ENCODE results near the gene FASTK.

FASTK gene

GRCh38 chr7:151100921-151101320, 20.3 kb upstream of the FASTK start:
- no peak for DNase-seq (ENCODE audit: extremely low read depth in 1 of 2, low read depth in 1 of 2)

- no peak for DNase-seq (ENCODE audit: extremely low read depth in 1 of 2, low read depth in 1 of 2)
Observed at GRCh38 chr7:151099486-151100211, 19.0 kb upstream of the FASTK start.

GRCh38 chr7:151095828-151096475, 15.3 kb upstream of the FASTK start:
- DNase-seq (ENCODE audit: extremely low read depth in 1 of 2, low read depth in 1 of 2) = no peak

- DNase-seq (ENCODE audit: extremely low read depth in 1 of 2, low read depth in 1 of 2) = no peak
Observed at GRCh38 chr7:151095123-151095797, 14.7 kb upstream of the FASTK start.

GRCh38 chr7:151094675-151095074, 14.1 kb upstream of the FASTK start:
- no peak for DNase-seq (ENCODE audit: extremely low read depth in 1 of 2, low read depth in 1 of 2)

GRCh38 chr7:151093748-151094147, 13.1 kb upstream of the FASTK start:
- DNase-seq (ENCODE audit: extremely low read depth in 1 of 2, low read depth in 1 of 2) = no peak

- no peak for DNase-seq (ENCODE audit: extremely low read depth in 1 of 2, low read depth in 1 of 2)
Observed at GRCh38 chr7:151091988-151092387, 11.4 kb upstream of the FASTK start.

- DNase-seq (ENCODE audit: extremely low read depth in 1 of 2, low read depth in 1 of 2) = no peak
Observed at GRCh38 chr7:151091431-151091830, 10.8 kb upstream of the FASTK start.

GRCh38 chr7:151091003-151091402, 10.4 kb upstream of the FASTK start:
- no peak for DNase-seq (ENCODE audit: extremely low read depth in 1 of 2, low read depth in 1 of 2)

- DNase-seq (ENCODE audit: extremely low read depth in 1 of 2, low read depth in 1 of 2) = no peak
Observed at GRCh38 chr7:151089893-151090730, 9.5 kb upstream of the FASTK start.

GRCh38 chr7:151088856-151089699, 8.5 kb upstream of the FASTK start:
- no peak for DNase-seq (ENCODE audit: extremely low read depth in 1 of 2, low read depth in 1 of 2)

GRCh38 chr7:151088019-151088855, 7.6 kb upstream of the FASTK start:
- DNase-seq (ENCODE audit: extremely low read depth in 1 of 2, low read depth in 1 of 2) = no peak

- no peak for DNase-seq (ENCODE audit: extremely low read depth in 1 of 2, low read depth in 1 of 2)
Observed at GRCh38 chr7:151087245-151088018, 6.8 kb upstream of the FASTK start.

GRCh38 chr7:151086802-151087244, 6.2 kb upstream of the FASTK start:
- DNase-seq (ENCODE audit: extremely low read depth in 1 of 2, low read depth in 1 of 2) = no peak

GRCh38 chr7:151085691-151086620, 5.3 kb upstream of the FASTK start, which contains the start of gene AGAP3:
Gene AGAP3, plus strand, starts transcription at chr7:151086475. Its CDS starts 267 bp downstream, at chr7:151086742.
- DNase-seq (ENCODE audit: extremely low read depth in 1 of 2, low read depth in 1 of 2) = peak in 1 of 2 donors; percentile 28

- no peak for DNase-seq (ENCODE audit: extremely low read depth in 1 of 2, low read depth in 1 of 2)
Observed at GRCh38 chr7:151085329-151085690, 4.7 kb upstream of the FASTK start.

- no peak for DNase-seq (ENCODE audit: extremely low read depth in 1 of 2, low read depth in 1 of 2)
Observed at GRCh38 chr7:151083824-151084160, 3.2 kb upstream of the FASTK start.
